Stimulated activated CD8-positive, alpha-beta memory T cell treated with anti-CD3 and anti-CD28 coated beads, Interleukin-4, amount 100 ng/mL, for 4 hours (primary cell): ENCODE data around the gene PCDHGC3.

Experiments
- DNase-seq, 2 donors: peaks; one replicate each; pipeline ENCODE4 v3.0.0-alpha.2; 2020; ENCODE audit warnings: low read depth in 2 of 2, low spot score in 1 of 2

PCDHGC3 gene

GRCh38 chr5:141507387-141508091 is 31.8 kb downstream of the PCDHGC3 start:
- no peak for DNase-seq

DNA sequence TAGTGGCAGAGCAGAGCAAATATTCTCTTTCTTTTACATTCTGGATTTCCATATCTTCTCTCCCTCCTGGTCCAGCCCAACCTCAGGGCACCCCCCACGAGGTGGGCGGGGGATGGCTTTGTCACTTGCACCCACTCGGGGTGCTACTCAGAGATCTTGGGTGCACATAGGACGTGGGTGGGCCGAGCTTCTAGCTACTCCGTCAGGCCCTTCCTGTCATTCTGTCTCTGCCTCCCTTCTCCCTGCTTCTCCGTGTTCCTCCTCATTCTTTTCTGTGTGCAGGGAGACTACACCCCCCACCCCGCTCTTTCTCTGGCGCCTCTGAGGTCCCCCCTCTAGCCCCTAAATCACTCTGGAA is 32.7 kb downstream of the PCDHGC3 start:
- DNase-seq = no peak

GRCh38 chr5:141508798-141509611 is 33.2 kb downstream of the PCDHGC3 start:
- no peak for DNase-seq

- DNase-seq = no peak
Measured at GRCh38 chr5:141510160-141510559, 34.4 kb downstream of the PCDHGC3 start.

GRCh38 chr5:141510850-141511601 is 35.3 kb downstream of the PCDHGC3 start:
- no peak for DNase-seq

GRCh38 chr5:141511771-141512325 is 36.1 kb downstream of the PCDHGC3 start:
- DNase-seq = no peak

GRCh38 chr5:141512390-141512910 is 36.7 kb downstream of the PCDHGC3 start:
- DNase-seq = peak; percentile 59 to 84

DNA sequence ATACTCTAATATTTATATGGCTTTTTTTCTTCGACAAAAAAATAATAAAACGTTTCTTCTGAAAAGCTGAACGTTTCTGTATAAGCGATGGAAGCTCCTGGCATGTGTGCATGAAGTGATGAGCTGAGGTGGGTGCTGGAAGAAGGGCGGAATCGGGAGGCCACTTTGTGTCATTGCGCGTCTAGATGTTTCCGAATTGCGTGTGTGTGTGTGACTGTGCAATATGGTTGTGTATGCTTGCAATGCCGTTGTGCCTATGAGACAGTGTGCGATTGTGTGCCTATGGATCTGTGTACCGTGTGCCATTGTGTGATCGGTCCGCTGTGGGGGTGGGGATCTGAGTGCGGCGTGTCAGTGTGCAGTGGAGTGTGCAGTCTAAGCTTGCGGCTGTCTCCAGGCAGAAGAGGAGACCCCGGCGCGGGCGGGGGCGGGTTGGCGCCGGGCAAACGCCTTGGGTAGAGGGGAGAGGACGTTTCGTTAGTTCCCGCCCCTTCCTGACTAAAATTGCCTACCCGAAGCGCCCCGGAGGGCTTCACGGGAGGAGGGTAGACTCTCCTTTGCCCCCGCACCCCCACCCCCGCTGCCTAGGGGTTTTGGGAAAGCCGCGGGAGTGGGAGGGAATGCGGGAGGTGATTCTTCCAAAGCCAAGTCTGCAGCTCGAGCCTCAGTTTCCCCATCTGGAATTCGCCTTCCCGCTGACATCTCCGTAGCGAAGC is 37.3 kb downstream of the PCDHGC3 start:
- DNase-seq = no peak

- DNase-seq = peak; percentile 39 to 60
Measured at GRCh38 chr5:141513627-141514329, 38.0 kb downstream of the PCDHGC3 start.

DNA sequence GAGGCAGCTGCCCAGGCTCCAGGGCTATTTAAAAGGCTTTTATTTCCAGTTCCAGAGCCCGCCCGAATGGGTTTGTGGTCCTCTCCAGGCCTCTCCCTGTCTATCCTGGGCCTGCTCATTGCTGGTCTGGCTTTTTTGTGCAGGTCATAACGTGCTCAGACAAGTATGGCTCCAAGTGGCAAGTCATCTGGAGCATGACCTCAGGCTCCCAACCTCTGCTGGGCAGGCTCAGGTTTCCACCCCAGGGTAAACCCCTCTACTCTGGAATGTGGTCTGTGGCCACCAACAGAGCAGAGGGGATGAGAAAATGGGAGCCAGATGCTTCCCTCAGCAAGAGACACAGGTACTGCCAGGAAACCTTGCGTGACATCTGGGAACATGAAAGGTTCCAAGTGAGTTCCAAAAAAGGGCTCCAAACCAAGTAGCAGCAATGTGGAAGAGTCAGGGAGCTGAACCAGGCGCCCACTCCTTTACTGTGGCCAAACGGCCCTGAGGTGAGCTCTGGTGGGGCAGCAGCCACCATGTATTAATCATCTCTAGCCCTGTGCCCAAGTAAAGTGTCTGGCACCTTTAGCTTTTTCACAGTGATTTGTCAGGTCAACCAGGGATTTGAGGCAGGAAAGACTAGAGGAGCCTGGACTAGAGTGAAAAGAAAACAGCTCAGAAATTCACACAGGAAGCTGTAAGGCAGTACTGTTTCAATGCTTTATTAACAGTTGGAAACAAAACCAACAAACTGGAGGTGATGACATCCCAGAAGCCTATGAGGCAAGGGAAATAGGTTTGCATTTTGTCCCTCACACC is 38.8 kb downstream of the PCDHGC3 start:
- no peak for DNase-seq

GRCh38 chr5:141515141-141515540 is 39.4 kb downstream of the PCDHGC3 start:
- no peak for DNase-seq

GRCh38 chr5:141515946-141516671 is 40.3 kb downstream of the PCDHGC3 start:
- no peak for DNase-seq

- DNase-seq = no peak
Measured at GRCh38 chr5:141516672-141517025, 40.9 kb downstream of the PCDHGC3 start.

DNA sequence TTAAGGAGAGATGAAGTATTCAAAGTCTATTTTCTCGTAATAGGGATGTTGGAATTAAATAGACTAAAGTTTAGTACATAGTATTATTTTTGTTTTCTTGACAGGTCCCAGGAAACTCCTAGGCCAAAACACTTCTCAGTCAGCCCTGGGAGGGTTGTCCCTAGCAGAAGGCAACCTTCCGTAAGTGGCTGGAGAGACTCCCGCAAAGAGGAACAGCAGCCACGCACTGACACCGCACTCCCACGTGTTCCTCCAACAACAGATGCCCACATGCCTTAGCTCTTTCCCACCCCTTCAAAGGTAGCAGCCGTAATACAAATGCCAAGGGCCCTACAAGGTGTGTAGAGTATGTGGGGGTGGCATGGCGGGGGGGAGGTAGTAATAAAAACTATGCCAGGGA is 41.5 kb downstream of the PCDHGC3 start:
- no peak for DNase-seq

DNA sequence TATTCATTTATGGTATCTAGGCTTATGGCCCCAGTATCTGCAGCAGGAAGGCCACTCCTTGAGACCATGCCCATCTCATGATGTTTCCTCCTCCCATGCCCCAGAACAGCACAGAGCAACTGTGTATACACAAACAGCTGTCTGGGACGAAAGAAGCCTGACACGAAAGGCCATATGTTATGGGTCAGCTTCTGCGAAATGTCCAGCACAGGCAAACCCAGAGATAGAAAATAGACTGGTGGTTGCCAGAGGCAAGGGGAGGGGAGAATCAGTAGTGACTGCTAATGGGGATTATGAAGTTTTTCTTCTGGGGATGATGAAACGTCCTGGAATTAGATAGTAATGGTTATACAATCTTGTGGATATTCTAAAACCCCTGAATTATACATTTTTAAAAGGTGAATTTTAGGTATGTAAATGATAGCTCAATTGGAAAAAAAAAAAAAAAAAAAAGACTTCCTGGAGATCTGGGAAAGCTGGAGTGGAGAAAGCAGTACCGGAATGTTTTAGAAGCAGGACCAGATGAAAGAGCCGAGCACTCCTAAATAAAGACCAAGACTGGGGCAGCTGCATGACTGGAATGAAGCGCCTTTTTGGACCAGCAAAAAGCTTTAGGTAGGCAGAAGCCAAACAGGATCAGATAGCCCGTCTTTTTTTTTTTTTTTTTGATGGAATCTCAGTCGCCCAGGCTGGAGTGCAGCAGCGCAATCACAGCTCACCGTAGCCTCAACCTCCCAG is 42.3 kb downstream of the PCDHGC3 start:
- no peak for DNase-seq

DNA sequence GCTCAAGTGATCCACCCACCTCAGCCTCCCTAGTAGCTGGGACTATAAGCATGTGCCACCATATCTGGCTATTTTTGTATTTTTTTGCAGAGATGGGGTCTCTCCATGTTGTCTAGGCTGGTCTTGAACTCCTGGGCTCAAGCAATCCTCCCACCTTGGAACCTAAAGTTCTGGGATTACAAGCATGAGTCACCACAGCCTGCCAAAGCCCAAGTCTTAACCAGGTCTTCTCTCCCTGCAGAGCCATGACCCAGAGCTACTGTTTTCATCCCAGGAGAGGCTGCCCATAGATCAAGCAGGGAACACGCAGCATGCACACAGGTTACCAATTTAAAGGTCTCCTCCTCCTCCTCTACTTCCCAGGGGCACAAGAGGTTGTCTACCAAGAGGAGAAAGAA is 42.9 kb downstream of the PCDHGC3 start:
- no peak for DNase-seq

DNA sequence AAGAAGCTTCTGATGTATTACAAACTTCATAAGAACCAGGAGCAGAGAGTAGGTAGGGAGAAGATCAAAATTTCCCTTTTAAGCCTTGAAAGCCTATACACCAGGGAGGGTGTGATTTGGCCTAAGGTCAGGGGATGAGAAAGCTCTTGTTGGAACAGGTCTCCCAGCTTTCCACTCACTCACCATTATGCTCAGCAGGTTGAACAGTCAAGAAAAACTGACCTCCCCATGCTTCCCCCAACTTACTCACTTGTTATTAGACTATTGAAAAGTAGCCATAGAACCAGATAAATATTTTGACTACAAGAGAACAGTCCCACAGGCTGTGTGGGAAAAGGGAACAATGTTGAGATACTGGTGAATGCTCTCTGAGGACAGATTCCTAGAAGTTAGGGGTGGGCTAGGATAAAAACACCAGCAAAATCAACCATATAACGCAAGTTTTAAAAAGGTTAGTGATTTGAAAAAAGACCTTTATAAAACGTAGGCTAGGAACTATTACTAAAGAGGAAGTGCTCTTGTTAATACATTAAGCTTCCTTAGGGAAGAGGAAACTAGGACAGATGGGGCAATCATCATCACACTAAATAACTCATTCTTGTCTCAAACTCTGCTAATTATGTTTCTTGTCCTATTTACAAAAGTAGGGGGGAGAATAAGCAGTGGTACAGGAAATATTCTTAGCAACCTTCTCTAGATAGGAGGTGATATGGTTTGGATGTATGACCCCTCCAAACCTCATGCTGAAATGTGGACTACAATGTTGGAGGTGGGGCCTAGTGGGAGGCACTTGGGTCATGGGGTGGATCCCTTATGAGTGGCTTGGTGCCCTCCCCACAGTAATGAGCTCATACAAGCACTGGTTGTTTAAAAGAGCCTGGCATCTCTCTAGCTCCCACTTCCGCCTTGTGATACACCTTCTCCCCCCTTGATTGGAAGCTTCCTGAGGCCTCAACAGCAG is 44.1 kb downstream of the PCDHGC3 start:
- no peak for DNase-seq
